AML-193 (cell line): ENCODE measurements around the gene TRIM52.
"Not testable (repeated sequence)": the region's sequence is repeated elsewhere in the genome, so short reads cannot be mapped to it uniquely, and the experiment has no call there.

Experiments
- DNase-seq, 2 experiments: peaks; one replicate each; lab custom pipeline; 2025; lab: John Stamatoyannopoulos, UW

Gene TRIM52

GRCh38 chr5:181214249-181214648 lies 46.7 kb downstream of the TRIM52 start:
- DNase-seq, result not testable (repeated sequence)

DNA sequence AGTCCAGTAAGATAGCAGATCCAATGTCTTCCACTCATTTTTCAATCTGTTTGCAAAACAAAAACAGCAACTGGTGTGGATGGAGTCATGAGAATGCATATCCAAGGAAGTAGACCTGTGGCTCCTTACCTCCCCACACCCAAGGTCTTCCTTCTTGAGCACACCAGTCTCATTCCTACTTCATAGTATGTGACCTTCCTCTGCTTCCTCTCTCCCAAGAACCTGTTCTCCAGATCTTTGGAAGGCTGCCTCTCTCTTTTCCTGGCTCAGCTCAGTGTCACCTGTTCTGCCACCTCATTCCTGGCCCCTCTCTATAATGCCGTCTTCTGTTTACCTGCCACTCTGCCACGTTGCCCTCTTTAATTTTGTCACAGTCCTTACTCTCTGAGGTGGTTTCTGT lies 48.0 kb downstream of the TRIM52 start:
- no peak for DNase-seq

- DNase-seq, result no peak
Measured at GRCh38 chr5:181212080-181212479, 48.9 kb downstream of the TRIM52 start.

- no peak for DNase-seq
Measured at GRCh38 chr5:181211208-181211607, 49.7 kb downstream of the TRIM52 start.

GRCh38 chr5:181210698-181211097 lies 50.2 kb downstream of the TRIM52 start:
- DNase-seq, result not testable (repeated sequence)

GRCh38 chr5:181210148-181210547 lies 50.8 kb downstream of the TRIM52 start:
- not testable (repeated sequence) for DNase-seq

DNA sequence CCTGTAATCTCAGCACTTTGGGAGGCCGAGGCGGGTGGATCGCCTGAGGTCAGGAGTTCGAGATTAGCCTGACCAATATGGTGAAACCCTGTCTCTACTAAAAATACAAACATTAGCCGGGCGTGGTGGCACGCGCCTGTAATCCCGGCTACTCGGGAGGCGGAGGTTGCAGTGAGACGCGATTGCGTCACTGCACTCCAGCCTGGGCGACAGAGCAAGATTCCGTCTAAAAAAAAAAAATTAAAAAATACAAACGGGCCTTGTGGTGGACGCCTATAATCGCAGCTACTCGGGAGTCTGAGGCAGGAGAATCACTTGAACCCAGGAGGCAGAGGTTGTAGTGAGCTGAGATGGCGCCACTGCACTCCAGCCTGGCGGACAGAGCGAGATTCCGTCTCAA lies 51.9 kb downstream of the TRIM52 start:
- DNase-seq, result not testable (repeated sequence)

DNA sequence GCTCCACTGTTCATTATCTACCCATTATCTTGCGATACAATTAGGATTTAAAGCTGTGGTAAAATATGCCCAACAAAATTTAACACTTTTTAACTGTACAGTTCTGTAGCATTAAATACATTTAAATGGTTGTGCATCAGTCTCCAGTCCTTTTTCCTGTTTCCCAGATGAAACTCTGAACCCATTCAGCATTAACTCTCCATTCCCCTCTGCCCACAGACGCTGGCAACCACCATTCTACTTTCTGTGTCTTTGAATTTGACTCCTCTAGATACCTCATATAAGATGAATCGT lies 53.0 kb downstream of the TRIM52 start:
- no peak for DNase-seq

DNA sequence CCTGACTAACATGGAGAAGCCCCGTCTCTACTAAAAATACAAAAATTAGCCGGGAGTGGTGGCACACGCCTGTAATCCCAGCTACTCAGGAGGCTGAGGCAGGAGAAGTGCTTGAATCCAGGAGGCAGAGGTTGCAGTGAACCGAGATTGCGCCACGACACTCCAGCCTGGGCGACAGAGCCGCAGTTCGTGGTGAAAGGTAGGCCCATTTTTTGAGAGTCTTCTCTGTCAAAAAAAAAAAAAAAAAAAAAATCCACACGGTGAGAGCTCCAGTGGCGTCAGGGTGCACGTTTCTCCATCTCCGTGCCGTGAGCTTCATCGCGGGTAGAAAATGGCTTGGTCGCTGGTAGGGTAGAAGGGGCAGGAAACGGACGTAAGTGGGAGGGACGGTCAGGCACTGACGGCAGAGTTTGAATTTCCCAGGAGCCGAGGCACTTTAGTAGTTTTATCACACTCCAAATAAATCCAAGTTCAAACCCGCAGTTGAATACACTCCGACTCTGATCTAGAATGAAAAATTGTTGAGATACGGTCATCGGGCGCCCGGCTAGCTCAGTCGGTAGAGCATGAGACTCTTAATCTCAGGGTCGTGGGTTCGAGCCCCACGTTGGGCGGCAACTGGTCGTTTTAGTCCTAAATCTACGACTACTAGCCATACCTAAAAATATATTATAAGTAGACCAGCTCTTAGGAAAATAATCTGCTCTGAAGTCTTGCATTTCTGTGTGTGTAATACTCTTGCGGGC lies 53.6 kb downstream of the TRIM52 start:
- DNase-seq, result no peak

DNA sequence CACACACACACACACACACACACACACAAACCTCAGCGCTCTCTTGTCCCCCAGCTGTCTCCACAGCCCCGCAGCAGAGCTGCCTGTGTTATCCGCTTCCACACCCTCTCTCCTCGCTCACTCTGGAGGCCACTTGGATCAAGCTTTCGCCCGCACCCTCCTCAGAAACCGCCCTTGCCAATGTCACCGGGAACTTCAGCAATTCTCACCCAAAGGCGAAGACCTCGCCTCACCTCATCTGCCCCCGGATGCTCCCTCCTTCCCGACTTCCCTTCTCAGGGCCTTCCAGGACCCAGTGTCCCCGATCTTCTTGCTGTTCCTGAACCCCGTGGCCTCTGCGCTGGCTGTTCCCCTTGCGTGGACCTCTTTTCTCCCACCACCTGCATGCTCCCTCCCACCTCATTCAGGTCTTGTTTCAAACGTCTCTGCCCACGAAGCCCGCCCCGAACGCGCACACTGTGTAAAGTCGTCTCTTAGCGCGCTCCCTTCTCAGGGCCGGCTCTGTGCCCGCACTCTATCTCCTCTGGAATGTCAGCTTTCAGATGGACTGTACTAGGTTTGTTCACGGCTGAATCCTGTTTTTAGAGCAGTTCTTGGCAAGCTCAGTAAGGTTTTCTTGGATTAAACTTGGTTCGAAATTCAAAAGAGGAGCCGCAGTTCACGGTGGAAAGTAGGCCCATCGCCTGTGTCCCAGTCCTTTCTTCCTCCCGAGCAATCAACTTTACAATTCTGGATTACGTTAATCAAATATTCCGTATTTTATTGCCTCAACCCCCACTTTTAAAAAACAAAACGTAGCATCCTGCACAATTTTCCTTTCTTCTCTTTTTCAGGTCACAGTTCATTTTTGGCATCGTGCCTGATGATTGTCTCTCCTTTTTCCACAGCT lies 54.9 kb downstream of the TRIM52 start:
- no peak for DNase-seq
